PC-3 (cell line): Measurements from ENCODE around the gene KCNJ9. TPM values are rescaled to one million over a fixed set of nuclear protein-coding genes. Genes with fewer than 3 reads are reported as not detected.
A peak's percentile ranks its signal among the peaks of the same experiment; 100 is the strongest.
"Not testable (repeated sequence)": the region's sequence is repeated elsewhere in the genome, so short reads cannot be mapped to it uniquely, and the experiment has no call there.

Source experiments
- ATAC-seq: fragments of 200-7000 bp; cut with Tn5 transposase; 2 replicates; pipeline ENCODE4 v1.9.1; 2020; ENCODE audit warnings: mild to moderate bottlenecking, moderate library complexity
- BruUV-seq: library from RNA; stranded (reverse); fragments of 400-500 nt; replicated peaks from 2 replicates; lab custom pipeline; 2021; lab: Mats Ljungman, UMichigan
- CTCF ChIA-PET: fragments of 300-600 bp; sonication (Branson Sonifier 250); formaldehyde crosslinking; loops from one replicate; lab custom pipeline; 2022; ENCODE audit warnings: antibody characterized with exemption; lab: Charles Lee
- POLR2A ChIA-PET: fragments of 300-600 bp; sonication (Branson Sonifier 250); formaldehyde crosslinking; loops from one replicate; lab custom pipeline; 2022; ENCODE audit warnings: antibody characterized with exemption; ENCODE audit not compliant: unreplicated experiment; lab: Charles Lee
- DNase-seq: peaks from one replicate; pipeline ENCODE4 v3.0.0-alpha.2; 2015
- H2AFZ ChIP-seq: fragments of 300-600 bp; sonication (generic); 2 replicates; pipeline ENCODE4 v1.6.0; 2016; ENCODE audit warnings: antibody characterized with exemption, low read length
- H3F3A ChIP-seq: fragments of 300-600 bp; sonication (generic); one replicate; pipeline ENCODE4 v1.6.0; 2017; ENCODE audit warnings: antibody characterized with exemption, low read length, control low read depth, mild to moderate bottlenecking; ENCODE audit not compliant: unreplicated experiment
- H3K27ac ChIP-seq: fragments of 300-600 bp; sonication (generic); 2 replicates; pipeline ENCODE4 v1.5.1; 2016; ENCODE audit warnings: mild to moderate bottlenecking, low read length
- H3K27me3 ChIP-seq: fragments of 300-600 bp; sonication (generic); 2 replicates; pipeline ENCODE4 v1.6.1; 2016; ENCODE audit warnings: low read length, mixed read lengths
- H3K36me3 ChIP-seq: fragments of 300-600 bp; sonication (generic); 2 replicates; pipeline ENCODE4 v1.6.1; 2016; ENCODE audit warnings: low read depth, mixed run types, low read length, mixed read lengths
- H3K4me1 ChIP-seq: fragments of 300-600 bp; sonication (generic); 2 replicates; pipeline ENCODE4 v1.5.1; 2016; ENCODE audit warnings: low read length; ENCODE audit not compliant: insufficient read depth
- H3K4me2 ChIP-seq: fragments of 300-600 bp; sonication (generic); 2 replicates; pipeline ENCODE4 v1.6.0; 2016; ENCODE audit warnings: low read length
- H3K4me3 ChIP-seq: fragments of 300-600 bp; sonication (generic); 2 replicates; pipeline ENCODE4 v1.5.1; 2016; ENCODE audit warnings: mild to moderate bottlenecking, low read length, mixed read lengths
- H3K79me2 ChIP-seq: fragments of 300-600 bp; sonication (generic); 2 replicates; pipeline ENCODE4 v1.6.1; 2017; ENCODE audit warnings: low read length, mixed read lengths
- H3K9ac ChIP-seq: fragments of 300-600 bp; sonication (generic); 2 replicates; pipeline ENCODE4 v1.6.0; 2016; ENCODE audit warnings: mild to moderate bottlenecking, low read length
- H3K9me2 ChIP-seq: fragments of 300-600 bp; sonication (generic); replicated peaks from 2 replicates; pipeline ENCODE4 v1.6.1; 2016; ENCODE audit warnings: mixed run types, low read length, mixed read lengths
- H3K9me3 ChIP-seq: fragments of 300-600 bp; sonication (generic); 2 replicates; pipeline ENCODE4 v1.6.1; 2016; ENCODE audit warnings: low read length, mixed read lengths
- H4K20me1 ChIP-seq: fragments of 300-600 bp; sonication (generic); 2 replicates; pipeline ENCODE4 v1.6.1; 2016; ENCODE audit warnings: low read length, mixed read lengths
- CTCF ChIP-seq: fragments of 300-600 bp; sonication (generic); conservative IDR thresholded peaks from 2 replicates; pipeline ENCODE4 v1.5.1; 2017; ENCODE audit warnings: antibody characterized with exemption, low read depth, mild to moderate bottlenecking, low read length
- EZH2 ChIP-seq: fragments of 300-600 bp; sonication (generic); IDR thresholded peaks from one replicate; pipeline ENCODE4 v1.6.1; 2017; ENCODE audit warnings: antibody characterized with exemption, mild to moderate bottlenecking, low read length; ENCODE audit not compliant: unreplicated experiment
- EZH2phosphoT487 ChIP-seq: fragments of 300-600 bp; sonication (generic); IDR thresholded peaks from 2 replicates; pipeline ENCODE4 v1.6.1; 2018; ENCODE audit warnings: mild to moderate bottlenecking, antibody characterized with exemption, low read length, borderline replicate concordance
- intact Hi-C: fragments of 100-400 bp; cut with micrococcal nuclease; formaldehyde crosslinking; loops from 2 replicates; pipeline ENCODE4 v1.9.0; 2023
- total RNA-seq: library from RNA; depleted of rRNA; stranded (reverse); fragments of >200 nt; gene quantifications from 2 replicates; pipeline ENCODE4 v1.2.3, GENCODE V29; 2014

KCNJ9 gene
- total RNA-seq, 1 experiment from 2014 or later: not detected

GRCh38 chr1:160048335-160048734, 33.0 kb upstream of the KCNJ9 start:
- DNase-seq (no peak), ATAC-seq (no peak)
- H3K4me3 ChIP-seq: no peak overlapping the region
- no peaks in the 10 kb centered on the region for H3K9me3 ChIP-seq
- CTCF ChIA-PET: no interaction called here
- no peak overlapping the region for H3K4me2 ChIP-seq
- H3K9me2 ChIP-seq: no peaks in the 10 kb centered on the region
- no peak for TF ChIP-seq CTCF
- TF ChIP-seq EZH2phosphoT487: no peak
- no peak for TF ChIP-seq EZH2
- H3K9ac ChIP-seq: no peak overlapping the region
- POLR2A ChIA-PET: no interaction called here
- H3K79me2 ChIP-seq: no peaks in the 10 kb centered on the region
- H4K20me1 ChIP-seq: no peaks in the 10 kb centered on the region
- H2AFZ ChIP-seq: no peak overlapping the region
- no TSS peak for BruUV-seq
- no peaks in the 10 kb centered on the region for H3K4me1 ChIP-seq
- H3K27me3 ChIP-seq: peaks cover 57% of the 10 kb centered on the region
- no peak overlapping the region for H3K27ac ChIP-seq
- intact Hi-C loops: no loop called here
- no peaks in the 10 kb centered on the region for H3K36me3 ChIP-seq
- H3F3A ChIP-seq: no peaks in the 10 kb centered on the region

- H3K9me2 ChIP-seq: no peaks in the 10 kb centered on the region
- no peak for ATAC-seq
- no peak overlapping the region for H3K9ac ChIP-seq
- no TSS peak for BruUV-seq
- no peak overlapping the region for H2AFZ ChIP-seq
- no peak overlapping the region for H3K27ac ChIP-seq
- CTCF ChIA-PET: no interaction called here
- H3K4me1 ChIP-seq: no peaks in the 10 kb centered on the region
- no peak overlapping the region for H3K4me3 ChIP-seq
- intact Hi-C loops: no loop called here
- H4K20me1 ChIP-seq: no peaks in the 10 kb centered on the region
- DNase-seq: no peak
- no peak overlapping the region for H3K4me2 ChIP-seq
- TF ChIP-seq EZH2: no peak
- TF ChIP-seq EZH2phosphoT487: no peak
- no peak for TF ChIP-seq CTCF
- POLR2A ChIA-PET: no interaction called here
- no peaks in the 10 kb centered on the region for H3K9me3 ChIP-seq
- peaks cover 64% of the 10 kb centered on the region for H3K27me3 ChIP-seq
- H3K79me2 ChIP-seq: no peaks in the 10 kb centered on the region
- H3F3A ChIP-seq: no peaks in the 10 kb centered on the region
- no peaks in the 10 kb centered on the region for H3K36me3 ChIP-seq
These were observed 32.2 kb upstream of the KCNJ9 start for GRCh38 chr1:160049101-160049500.

- H3K79me2 ChIP-seq, H3F3A ChIP-seq, H3K4me1 ChIP-seq, BruUV-seq, ATAC-seq, H4K20me1 ChIP-seq, H2AFZ ChIP-seq, H3K9me2 ChIP-seq, H3K9ac ChIP-seq, H3K27ac ChIP-seq, H3K4me3 ChIP-seq, intact Hi-C loops, H3K4me2 ChIP-seq, H3K36me3 ChIP-seq, POLR2A ChIA-PET, H3K9me3 ChIP-seq: not testable (repeated sequence)
- peak; percentile 37 for DNase-seq
- CTCF ChIA-PET: interaction anchor here (0.6 to 0.8 kb wide), 2 partner anchors 42 to 542 kb away, joined by 4 read pairs; no protein-coding TSS in a partner anchor
- H3K27me3 ChIP-seq: peaks cover 66% of the 10 kb centered on the region
These were observed 31.2 kb upstream of the KCNJ9 start for GRCh38 chr1:160050182-160050581.
